ENCODE results near the gene RUFY2.

The RUFY2 gene

GRCh38 chr10:68296843-68297663 lies 110.0 kb downstream of the RUFY2 start:
- H3K4me3 ChIP-seq (ENCODE audit: low read depth, low read length): no peak overlapping the region
- no peak for DNase-seq (ENCODE audit: low read depth)
- TF ChIP-seq MYC (IDR thresholded peaks at IDR 0.05; ENCODE audit: low read depth, low read length): no peak
- no peak for TF ChIP-seq CTCF (IDR thresholded peaks at IDR 0.05; ENCODE audit: low read depth, low read length)
- TF ChIP-seq MAX (IDR thresholded peaks at IDR 0.05; ENCODE audit: low read depth, low read length): no peak
- no peak for TF ChIP-seq POLR2A (IDR thresholded peaks at IDR 0.05; ENCODE audit: extremely low read depth, insufficient read length)

All from NB4 (cell line).